Skeletal muscle satellite cell (primary cell): ENCODE data around the gene NSMCE1.
"Not testable (repeated sequence)": the region's sequence is repeated elsewhere in the genome, so short reads cannot be mapped to it uniquely, and the experiment has no call there.

Source experiments
- H3K27me3 ChIP-seq: 2 replicates; pipeline ENCODE4 v1.7.0; 2013; ENCODE audit warnings: low read length; ENCODE audit not compliant: control insufficient read depth, insufficient read depth
- H3K36me3 ChIP-seq: 2 replicates; pipeline ENCODE4 v1.7.0; 2013; ENCODE audit warnings: mild to moderate bottlenecking, control low read depth, low read length; ENCODE audit not compliant: insufficient read depth
- H3K4me1 ChIP-seq: 2 replicates; pipeline ENCODE4 v1.7.0; 2013; ENCODE audit warnings: low read length; ENCODE audit not compliant: control insufficient read depth, insufficient read depth
- H3K4me2 ChIP-seq: 2 replicates; pipeline ENCODE4 v1.7.0; 2013; ENCODE audit warnings: mild to moderate bottlenecking, low read length
- H3K4me3 ChIP-seq: 2 replicates; pipeline ENCODE4 v1.7.0; 2013; ENCODE audit warnings: low read length
- H3K9ac ChIP-seq: 2 replicates; pipeline ENCODE4 v1.7.0; 2013; ENCODE audit warnings: mild to moderate bottlenecking, low read depth, low read length, moderate library complexity
- H3K9me3 ChIP-seq: replicated peaks from 2 replicates; pipeline ENCODE4 v1.7.0; 2013; ENCODE audit warnings: mild to moderate bottlenecking, control low read depth, low read length

The NSMCE1 gene

DNA sequence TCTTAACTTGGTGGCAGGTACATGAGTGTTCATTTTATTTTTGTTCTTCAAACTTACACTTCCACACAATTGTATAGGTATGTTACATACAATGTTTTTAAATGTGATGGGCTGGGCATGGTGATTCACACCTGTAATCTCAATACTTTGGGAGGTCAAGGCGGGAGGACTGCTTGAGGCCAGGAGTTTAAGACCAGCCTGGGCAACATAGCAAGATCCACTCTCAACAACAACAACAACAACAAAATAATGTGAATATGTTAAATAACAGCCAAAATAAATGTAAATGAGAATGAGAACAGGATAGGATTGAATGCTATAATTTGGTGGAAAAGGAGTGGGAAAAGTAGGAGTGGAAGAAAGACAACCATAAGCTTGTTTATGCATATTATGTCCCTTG, 2.6 kb downstream of the NSMCE1 start:
- H3K4me3 ChIP-seq = no peak overlapping the region
- no peaks in the 10 kb centered on the region for H3K36me3 ChIP-seq
- no peak overlapping the region for H3K9ac ChIP-seq
- no peaks in the 10 kb centered on the region for H3K27me3 ChIP-seq
- H3K4me1 ChIP-seq = peaks cover 16% of the 10 kb centered on the region
- no peak overlapping the region for H3K4me2 ChIP-seq
- no peaks in the 10 kb centered on the region for H3K9me3 ChIP-seq

DNA sequence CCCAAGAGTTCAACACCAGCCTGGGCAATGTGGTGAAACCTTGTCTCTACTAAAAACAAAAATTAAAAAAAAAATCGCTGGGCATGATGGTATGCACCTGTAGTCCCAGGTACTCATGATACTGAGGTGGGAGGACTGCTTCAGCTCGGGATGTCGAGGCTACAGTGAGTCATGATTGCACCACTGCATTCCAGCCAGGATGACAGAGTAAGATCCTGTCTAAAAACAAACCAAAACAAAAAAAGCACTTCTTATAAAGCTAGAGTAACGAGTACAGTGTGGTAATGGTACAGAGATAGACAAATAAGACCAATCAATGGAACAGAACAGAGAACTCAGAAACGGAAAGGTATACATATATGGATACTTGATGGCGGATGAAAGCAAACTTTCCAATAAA, 4.4 kb downstream of the NSMCE1 start:
- Histone ChIP-seq H3K4me3 (no peak overlapping the region), H3K27me3 (no peaks in the 10 kb centered on the region), H3K9ac (no peak overlapping the region), H3K4me1 (peaks cover 16% of the 10 kb centered on the region), H3K36me3 (no peaks in the 10 kb centered on the region), H3K9me3 (no peaks in the 10 kb centered on the region), H3K4me2 (no peak overlapping the region)

DNA sequence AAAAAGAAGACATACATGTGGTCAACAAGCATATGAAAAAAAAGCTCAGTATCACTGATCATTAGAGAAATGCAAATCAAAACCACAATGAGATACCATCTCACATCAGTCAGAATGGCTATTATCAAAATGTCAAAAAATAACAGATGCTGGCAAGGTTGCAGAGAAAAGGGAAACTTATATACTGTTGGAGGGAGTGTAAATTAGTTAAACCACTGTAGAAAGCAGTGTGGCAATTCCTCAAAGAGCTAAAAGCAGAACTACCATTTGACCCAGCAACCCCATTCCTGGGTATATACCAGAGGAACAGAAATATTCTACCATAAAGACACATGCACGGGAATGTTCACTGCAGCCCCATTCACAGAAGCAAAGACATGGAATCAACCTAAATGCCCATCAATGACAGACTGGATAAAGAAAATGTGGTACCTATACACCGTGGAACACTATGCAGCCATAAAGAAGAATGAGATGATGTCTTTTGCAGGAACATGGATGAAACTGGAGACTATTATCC, 5.6 kb downstream of the NSMCE1 start:
- not testable (repeated sequence) for H3K4me2 ChIP-seq, H3K4me3 ChIP-seq, H3K9me3 ChIP-seq

DNA sequence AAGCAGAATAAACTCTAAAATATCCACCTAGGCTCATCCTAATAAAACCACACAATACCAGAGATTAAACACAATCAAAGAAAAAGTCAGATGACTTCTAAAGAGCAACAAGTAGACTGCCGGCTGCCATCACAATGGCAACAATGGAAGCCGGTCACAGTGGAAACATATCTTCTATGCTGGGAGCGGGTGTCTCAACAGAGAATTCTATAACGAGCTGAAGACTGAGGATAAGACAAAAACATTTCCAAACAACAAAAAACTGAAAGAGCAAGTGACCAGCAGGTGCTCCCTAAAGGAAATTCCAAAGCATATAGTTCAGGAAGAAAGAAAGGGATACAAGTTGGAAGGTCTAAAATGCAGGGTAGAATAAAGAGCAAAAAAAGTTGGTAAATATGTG, 8.9 kb downstream of the NSMCE1 start:
- H3K27me3 ChIP-seq = no peaks in the 10 kb centered on the region
- H3K4me2 ChIP-seq = no peak overlapping the region
- H3K9me3 ChIP-seq = no peaks in the 10 kb centered on the region
- no peak overlapping the region for H3K4me3 ChIP-seq
- peaks cover 10% of the 10 kb centered on the region for H3K36me3 ChIP-seq
- peaks cover 9% of the 10 kb centered on the region for H3K4me1 ChIP-seq
- H3K9ac ChIP-seq = no peak overlapping the region

More for the DNA sequence above, 5.6 kb downstream of the NSMCE1 start:
- H3K4me1 ChIP-seq = peaks cover 12% of the 10 kb centered on the region
- H3K9ac ChIP-seq, H3K27me3 ChIP-seq, H3K36me3 ChIP-seq: not testable (repeated sequence)

DNA sequence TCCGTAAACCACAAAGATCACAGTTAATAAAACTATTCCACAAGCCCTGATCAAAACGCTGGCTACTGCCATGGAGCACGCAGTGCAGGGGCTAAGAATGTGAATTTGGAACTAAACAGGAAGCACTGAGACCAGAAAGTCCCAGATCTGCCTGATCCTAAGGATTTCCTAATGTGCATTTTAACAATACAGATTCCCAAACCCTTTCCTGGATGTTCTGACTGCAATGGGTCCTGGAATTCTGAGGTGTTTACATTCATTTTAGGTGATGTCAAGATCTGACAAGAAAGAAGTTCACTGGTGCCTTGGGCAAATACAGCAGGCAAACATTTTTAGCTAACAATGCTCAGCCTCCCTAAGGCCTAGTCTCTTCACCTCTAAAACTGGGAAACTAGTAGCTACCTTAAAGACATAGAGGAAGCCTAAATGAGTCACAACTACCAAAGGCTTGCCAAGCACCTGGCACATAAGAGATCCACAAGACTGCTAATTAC, 10.3 kb downstream of the NSMCE1 start:
- H3K36me3 ChIP-seq = peaks cover 15% of the 10 kb centered on the region
- no peak overlapping the region for H3K4me2 ChIP-seq
- H3K27me3 ChIP-seq = no peaks in the 10 kb centered on the region
- no peaks in the 10 kb centered on the region for H3K9me3 ChIP-seq
- H3K9ac ChIP-seq = no peak overlapping the region
- no peak overlapping the region for H3K4me3 ChIP-seq
- peaks cover 12% of the 10 kb centered on the region for H3K4me1 ChIP-seq

DNA sequence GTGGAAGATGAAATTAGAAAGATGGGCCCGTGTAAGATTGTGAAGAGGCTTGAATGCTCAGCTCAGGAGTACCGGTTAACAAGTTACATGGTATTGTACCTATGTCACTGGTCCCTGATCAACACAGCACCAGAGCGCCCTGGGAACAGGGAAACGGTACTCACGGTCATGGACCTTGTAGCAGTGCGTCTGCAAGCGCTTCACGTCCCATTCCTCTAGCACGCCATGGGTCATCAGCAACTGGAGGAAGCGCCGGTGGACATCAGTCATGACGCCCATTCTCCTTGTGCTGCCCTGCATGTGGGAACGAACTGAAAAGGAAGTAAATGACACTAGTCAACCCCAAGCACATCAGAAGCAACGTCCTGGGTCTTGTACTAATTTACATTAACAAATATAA, 11.3 kb downstream of the NSMCE1 start:
- H3K27me3 ChIP-seq = no peaks in the 10 kb centered on the region
- H3K9ac ChIP-seq = no peak overlapping the region
- no peak overlapping the region for H3K4me2 ChIP-seq
- H3K36me3 ChIP-seq = peaks cover 15% of the 10 kb centered on the region
- no peak overlapping the region for H3K4me3 ChIP-seq
- peaks cover 17% of the 10 kb centered on the region for H3K4me1 ChIP-seq
- H3K9me3 ChIP-seq = no peaks in the 10 kb centered on the region

DNA sequence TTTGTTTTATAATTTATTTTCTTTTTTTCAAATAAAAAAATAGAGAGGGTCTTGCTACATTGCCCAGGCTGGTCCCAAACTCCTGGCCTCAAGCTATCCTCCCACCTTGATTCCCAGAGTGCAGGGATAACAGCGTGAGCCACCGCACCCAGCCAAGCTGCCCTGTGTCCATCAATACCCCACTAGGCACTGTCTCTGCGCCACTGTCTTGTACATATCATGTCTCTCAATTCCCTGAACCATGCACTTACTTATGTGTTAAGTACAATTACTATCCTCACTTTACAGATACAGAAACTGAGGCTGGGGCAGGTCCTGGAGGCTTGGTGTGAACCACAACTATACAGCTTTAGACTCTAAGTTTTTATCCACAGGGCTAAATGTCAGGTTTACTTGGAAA, 11.7 kb downstream of the NSMCE1 start:
- Histone ChIP-seq H3K4me1 (peaks cover 21% of the 10 kb centered on the region), H3K4me2 (no peak overlapping the region), H3K36me3 (peaks cover 18% of the 10 kb centered on the region), H3K4me3 (no peak overlapping the region), H3K9ac (no peak overlapping the region), H3K27me3 (no peaks in the 10 kb centered on the region), H3K9me3 (no peaks in the 10 kb centered on the region)

DNA sequence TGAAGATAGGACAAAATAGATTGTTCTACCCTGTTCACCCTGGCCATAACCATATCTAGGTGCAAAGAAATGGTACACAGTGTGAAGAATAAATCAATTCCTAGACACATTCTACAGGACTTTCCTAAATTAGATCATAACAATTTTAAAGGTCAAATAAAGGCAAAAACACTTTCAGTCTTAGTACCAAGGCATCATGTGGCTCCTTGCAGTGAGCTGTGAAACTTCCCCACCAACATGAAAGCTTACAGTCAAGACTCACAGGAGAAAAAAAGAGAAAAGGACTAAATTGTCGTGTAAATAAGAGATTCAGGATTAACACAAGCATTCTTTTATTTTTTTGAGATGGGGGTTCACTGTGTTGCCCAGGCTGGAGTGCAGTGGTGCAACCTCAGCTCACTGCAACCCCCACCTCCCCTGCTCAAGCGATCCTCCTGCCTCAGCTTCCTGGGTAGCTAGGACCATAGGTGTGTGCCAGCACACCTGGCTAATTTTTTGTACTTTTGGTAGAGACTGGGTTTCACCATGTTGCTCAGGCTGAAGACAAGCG, 14.2 kb downstream of the NSMCE1 start:
- Histone ChIP-seq H3K36me3 (peaks cover 20% of the 10 kb centered on the region), H3K4me1 (peaks cover 32% of the 10 kb centered on the region), H3K4me2 (no peak overlapping the region), H3K9ac (no peak overlapping the region), H3K27me3 (no peaks in the 10 kb centered on the region), H3K4me3 (no peak overlapping the region), H3K9me3 (no peaks in the 10 kb centered on the region)

DNA sequence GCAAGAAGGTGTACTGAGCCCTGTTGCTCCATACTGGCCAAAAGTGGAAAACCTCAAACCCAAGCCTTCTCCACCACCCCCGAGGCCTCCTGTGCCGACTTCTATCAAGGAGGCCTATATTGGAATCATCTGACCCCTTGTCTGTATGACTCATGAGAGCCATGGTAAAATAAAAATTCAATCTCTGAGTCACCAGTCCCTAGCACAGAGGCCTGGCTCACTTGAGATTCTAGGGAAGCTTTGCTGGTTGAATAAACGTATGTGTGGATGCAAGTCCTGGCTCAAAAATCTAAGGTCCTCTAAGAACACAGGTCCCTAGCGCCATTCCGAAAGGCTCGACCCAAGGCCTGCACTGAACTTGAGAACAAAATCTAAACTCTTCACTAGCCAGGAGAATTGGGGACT, 15.0 kb downstream of the NSMCE1 start:
- H3K27me3 ChIP-seq = no peaks in the 10 kb centered on the region
- H3K4me1 ChIP-seq = peaks cover 37% of the 10 kb centered on the region
- H3K36me3 ChIP-seq = peaks cover 20% of the 10 kb centered on the region
- H3K4me2 ChIP-seq = peak overlapping the region; percentile 56
- H3K9ac ChIP-seq = peak overlapping the region; percentile 46
- no peak overlapping the region for H3K4me3 ChIP-seq
- no peaks in the 10 kb centered on the region for H3K9me3 ChIP-seq

DNA sequence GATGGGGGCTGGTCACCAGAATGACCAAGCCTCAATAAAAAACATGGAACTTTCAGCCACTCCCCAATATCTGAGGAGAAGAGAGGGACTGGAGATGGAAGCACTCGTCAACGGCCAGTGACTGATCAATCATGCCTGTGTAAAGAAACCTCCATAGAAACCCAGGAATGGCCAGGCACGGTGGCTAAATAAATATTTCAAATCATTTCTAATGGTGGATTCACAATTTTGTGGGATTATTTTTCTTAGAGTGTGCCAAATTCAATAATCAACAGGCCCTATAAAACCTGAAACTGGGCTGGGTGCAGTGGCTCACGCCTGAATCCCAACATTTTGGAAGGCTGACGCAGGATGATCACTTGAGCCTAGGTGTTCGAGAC, 16.4 kb downstream of the NSMCE1 start:
- peaks cover 37% of the 10 kb centered on the region for H3K4me1 ChIP-seq

DNA sequence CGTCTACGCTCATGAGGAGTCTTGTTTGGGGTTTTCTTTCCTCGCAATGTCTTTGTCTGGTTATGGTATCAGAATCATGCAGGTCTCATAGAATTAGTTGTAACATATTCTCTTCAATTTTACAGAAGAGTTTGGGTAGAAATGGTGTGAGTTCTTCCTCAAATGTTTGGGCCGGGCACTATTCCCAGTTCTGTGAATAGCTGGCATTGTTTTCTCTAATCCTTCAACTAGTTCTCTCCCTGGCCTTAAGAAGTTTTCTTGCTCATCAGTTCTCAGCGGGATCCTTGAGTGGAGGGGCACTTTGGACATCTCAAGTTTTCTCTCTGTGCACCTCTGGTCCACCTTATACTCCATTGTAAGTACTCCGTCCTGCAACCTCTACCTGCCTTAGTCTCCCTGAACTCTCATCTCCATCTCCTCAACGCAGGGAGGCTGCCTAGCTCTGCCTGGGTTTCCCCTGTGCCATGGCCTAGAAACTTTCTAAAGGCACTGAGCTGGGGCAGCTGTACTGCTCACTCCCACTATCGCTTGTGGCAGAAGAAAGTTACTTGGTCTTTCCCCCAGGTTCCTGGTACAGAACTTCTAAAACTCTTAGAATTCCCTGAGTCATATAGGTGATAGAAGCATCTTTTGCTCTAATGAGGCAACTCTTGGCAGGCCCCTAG, 16.9 kb downstream of the NSMCE1 start:
- Histone ChIP-seq H3K27me3 (no peaks in the 10 kb centered on the region), H3K4me3 (no peak overlapping the region), H3K4me1 (peaks cover 37% of the 10 kb centered on the region), H3K36me3 (peaks cover 20% of the 10 kb centered on the region), H3K4me2 (no peak overlapping the region), H3K9me3 (no peaks in the 10 kb centered on the region), H3K9ac (no peak overlapping the region)

More for the DNA sequence above, 16.4 kb downstream of the NSMCE1 start:
- peaks cover 20% of the 10 kb centered on the region for H3K36me3 ChIP-seq
- no peak overlapping the region for H3K9ac ChIP-seq
- no peak overlapping the region for H3K4me3 ChIP-seq
- no peak overlapping the region for H3K4me2 ChIP-seq
- H3K27me3 ChIP-seq = no peaks in the 10 kb centered on the region
- H3K9me3 ChIP-seq = no peaks in the 10 kb centered on the region

DNA sequence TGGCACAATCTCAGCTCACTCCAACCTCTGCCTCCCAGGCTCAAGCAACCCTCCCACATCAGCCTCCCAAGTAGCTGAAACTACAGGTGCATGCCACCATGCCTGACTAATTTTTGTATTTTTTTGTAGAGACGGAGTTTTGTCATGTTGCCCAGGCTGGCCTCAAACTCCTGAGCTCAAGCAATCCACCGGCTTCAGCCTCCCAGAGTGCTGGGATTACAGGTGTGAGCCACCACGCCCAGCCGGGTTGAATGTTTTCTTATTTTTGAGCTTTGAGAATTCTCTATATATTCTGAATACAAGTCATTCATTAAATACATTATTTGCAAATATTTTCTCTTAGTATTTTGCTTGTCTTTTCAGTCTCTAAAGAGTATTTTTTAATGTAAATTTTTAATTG, 19.7 kb downstream of the NSMCE1 start:
- H3K27me3 ChIP-seq, H3K9ac ChIP-seq, H3K9me3 ChIP-seq, H3K36me3 ChIP-seq, H3K4me2 ChIP-seq, H3K4me3 ChIP-seq: not testable (repeated sequence)
- H3K4me1 ChIP-seq = peaks cover 56% of the 10 kb centered on the region
